HepG2 (cell line): Measurements from ENCODE around the gene SNX24. TPM values are rescaled to one million over a fixed set of nuclear protein-coding genes. Genes with fewer than 3 reads are reported as not detected.

Experiments used
- ATAC-seq: fragments of 200-7000 bp; cut with Tn5 transposase; 3 replicates; pipeline ENCODE4 v1.9.1; 2020; ENCODE audit warnings: mild to moderate bottlenecking, moderate library complexity
- BruUV-seq: library from RNA; stranded (reverse); fragments of 400-500 nt; replicated peaks from 2 replicates; lab custom pipeline; 2021; lab: Mats Ljungman, UMichigan
- CTCF ChIA-PET: fragments of 300-600 bp; formaldehyde crosslinking; extraction: SDS; loops from one replicate; lab custom pipeline; 2021; ENCODE audit warnings: low total read pairs, inconsistent platforms, low intra/inter-chr PET ratio; lab: Yijun Ruan, JAX
- POLR2A ChIA-PET: fragments of 350-600 bp; sonication (Branson Sonifier 250); formaldehyde crosslinking; loops from one replicate; lab custom pipeline; 2020; ENCODE audit warnings: antibody characterized with exemption, inconsistent platforms; lab: Yijun Ruan, JAX
- DNase-seq: peaks from one replicate; pipeline ENCODE4 v3.0.0-alpha.2; 2015; ENCODE audit warnings: low spot score
- FAIRE-seq: peaks from 3 replicates; lab custom pipeline; 2011; peaks lifted over from hg19 to GRCh38; lab: Jason Lieb, UNC
- H2AFZ ChIP-seq: one replicate; pipeline ENCODE4 v1.6.1; 2011; ENCODE audit warnings: low read length, inconsistent platforms
- H3K27ac ChIP-seq: fragments of 300-600 bp; 3 replicates; pipeline ENCODE4 v1.8.0; 2011; ENCODE audit warnings: mixed run types, mild to moderate bottlenecking, mixed read lengths, low read length, inconsistent platforms; ENCODE audit not compliant: insufficient read depth; ENCODE audit errors: extremely low read length
- H3K27me3 ChIP-seq, 2 experiments: fragments of 200-600 bp in 1 of 2; 2 replicates in 1 of 2; 3 replicates in 1 of 2; pipeline versions ENCODE4 v1.6.0 to v1.8.0; 2011; ENCODE audit warnings: low read length in 2 of 2, mild to moderate bottlenecking in 2 of 2, moderate library complexity in 2 of 2, inconsistent platforms in 1 of 2; ENCODE audit not compliant: insufficient read depth in 2 of 2, control insufficient read depth in 1 of 2
- H3K36me3 ChIP-seq, 2 experiments: fragments of 200-600 bp in 1 of 2; replicated peaks in 1 of 2; 2 replicates in 1 of 2; 3 replicates in 1 of 2; pipeline versions ENCODE4 v1.5.1 to v1.8.0; 2011; ENCODE audit warnings: low read length in 2 of 2, inconsistent platforms in 1 of 2; ENCODE audit not compliant: insufficient read depth in 2 of 2, control insufficient read depth in 1 of 2
- H3K4me1 ChIP-seq: 2 replicates; pipeline ENCODE4 v1.5.1; 2012; ENCODE audit warnings: low read length, inconsistent platforms; ENCODE audit not compliant: insufficient read depth
- H3K4me2 ChIP-seq: 2 replicates; pipeline ENCODE4 v1.6.0; 2011; ENCODE audit warnings: low read depth, low read length, inconsistent platforms
- H3K4me3 ChIP-seq, 3 experiments: fragments of 200-600 bp in 1 of 3; sonication (generic), shearing (Covaris generic) in 1 of 3; replicated peaks in 1 of 3; 2 replicates each; pipeline ENCODE4 v1.5.1; 2011 to 2016; ENCODE audit warnings: low read length in 3 of 3, inconsistent platforms in 2 of 3, low read depth in 2 of 3, mild to moderate bottlenecking in 2 of 3, control low read depth in 1 of 3, mixed read lengths in 1 of 3; ENCODE audit not compliant: insufficient read depth in 1 of 3
- H3K79me2 ChIP-seq: one replicate; pipeline ENCODE4 v1.6.1; 2011; ENCODE audit warnings: low read length, inconsistent platforms; ENCODE audit not compliant: insufficient read depth
- H3K9ac ChIP-seq: 2 replicates; pipeline ENCODE4 v1.6.0; 2011; ENCODE audit warnings: mild to moderate bottlenecking, low read depth, low read length, inconsistent platforms; ENCODE audit not compliant: insufficient read depth
- H3K9me3 ChIP-seq: 2 replicates; pipeline ENCODE4 v1.5.1; 2012; ENCODE audit warnings: mild to moderate bottlenecking, low read length
- H4K20me1 ChIP-seq: 2 replicates; pipeline ENCODE4 v1.6.0; 2011; ENCODE audit warnings: inconsistent platforms, mild to moderate bottlenecking, low read length, moderate library complexity; ENCODE audit not compliant: insufficient read depth
- CHCHD3 ChIP-seq: sonication (generic); formaldehyde crosslinking; IDR thresholded peaks from 2 replicates; pipeline ENCODE4 v1.8.0; 2022; ENCODE audit warnings: mild to moderate bottlenecking, missing genetic modification reagents, moderate library complexity
- HDAC2 ChIP-seq: sonication (generic); formaldehyde crosslinking; IDR thresholded peaks from 2 replicates; pipeline ENCODE4 v1.4.0; 2020; ENCODE audit warnings: missing genetic modification reagents
- HES4 ChIP-seq: sonication (generic); formaldehyde crosslinking; IDR thresholded peaks from 2 replicates; pipeline ENCODE4 v1.9.0; 2021; ENCODE audit warnings: mild to moderate bottlenecking, missing genetic modification reagents, borderline replicate concordance
- MEF2D ChIP-seq: sonication (generic); formaldehyde crosslinking; IDR thresholded peaks from 2 replicates; pipeline ENCODE4 v1.5.1; 2020; ENCODE audit warnings: mild to moderate bottlenecking, missing genetic modification reagents
- NBN ChIP-seq: fragments of 450-650 bp; conservative IDR thresholded peaks from 2 replicates; pipeline ENCODE4 v1.6.1; 2017
- POLR2AphosphoS2 ChIP-seq: IDR thresholded peaks from 2 replicates; pipeline ENCODE4 v1.6.1; 2011; ENCODE audit warnings: low read depth, low read length, improper control_type of control experiment
- PTBP1 ChIP-seq: fragments of 200-400 bp; formaldehyde crosslinking; IDR thresholded peaks from 2 replicates; pipeline ENCODE4 v1.6.1; 2018; ENCODE audit warnings: low read length, low read depth; ENCODE audit not compliant: poor library complexity, severe bottlenecking
- RBAK ChIP-seq: sonication (generic); formaldehyde crosslinking; IDR thresholded peaks from 2 replicates; pipeline ENCODE4 v1.5.1; 2020; ENCODE audit warnings: mild to moderate bottlenecking, missing genetic modification reagents
- ZFAT ChIP-seq: sonication (generic); formaldehyde crosslinking; conservative IDR thresholded peaks from 2 replicates; pipeline ENCODE4 v1.8.1; 2023; ENCODE audit warnings: missing genetic modification reagents, inconsistent platforms
- ZFP41 ChIP-seq: sonication (generic); formaldehyde crosslinking; IDR thresholded peaks from 2 replicates; pipeline ENCODE4 v1.4.0; 2020; ENCODE audit warnings: mild to moderate bottlenecking, missing genetic modification reagents, borderline replicate concordance
- ZNF12 ChIP-seq: sonication (generic); formaldehyde crosslinking; IDR thresholded peaks from 2 replicates; pipeline ENCODE4 v1.5.0; 2020; ENCODE audit warnings: missing genetic modification reagents
- ZNF224 ChIP-seq: sonication (generic); formaldehyde crosslinking; IDR thresholded peaks from 2 replicates; pipeline ENCODE4 v1.5.0; 2020; ENCODE audit warnings: mild to moderate bottlenecking, missing genetic modification reagents
- ZNF235 ChIP-seq: sonication (generic); formaldehyde crosslinking; IDR thresholded peaks from 2 replicates; pipeline ENCODE4 v1.8.1; 2023; ENCODE audit warnings: mild to moderate bottlenecking, missing genetic modification reagents, borderline replicate concordance
- ZNF292 ChIP-seq: sonication (generic); formaldehyde crosslinking; IDR thresholded peaks from 2 replicates; pipeline ENCODE4 v1.8.1; 2022; ENCODE audit warnings: mild to moderate bottlenecking, low read depth, missing genetic modification reagents, borderline replicate concordance
- ZNF337 ChIP-seq: sonication (generic); formaldehyde crosslinking; IDR thresholded peaks from 2 replicates; pipeline ENCODE4 v1.5.1; 2020; ENCODE audit warnings: missing genetic modification reagents, low read depth, mild to moderate bottlenecking, borderline replicate concordance
- ZNF33A ChIP-seq: sonication (generic); formaldehyde crosslinking; IDR thresholded peaks from 2 replicates; pipeline ENCODE4 v1.5.1; 2020; ENCODE audit warnings: missing genetic modification reagents, mild to moderate bottlenecking, moderate library complexity, borderline replicate concordance
- ZNF776 ChIP-seq: sonication (generic); formaldehyde crosslinking; IDR thresholded peaks from 2 replicates; pipeline ENCODE4 v1.4.0; 2020; ENCODE audit warnings: mild to moderate bottlenecking, missing genetic modification reagents
- WGBS: methylation state at CpG from one replicate; pipeline ENCODE4 v1.1.6; 2017; ENCODE audit warnings: low lambda C conversion rate; 5-methylcytosine and 5-hydroxymethylcytosine counted together
- in situ Hi-C: cut with HindIII; loops from 2 replicates; pipeline ENCODE4 v1.10.0; 2017; ENCODE audit warnings: low pct_unique_long_range_greater_than_20kb; ENCODE audit not compliant: extremely low pct_ligation_motif_present
- intact Hi-C: fragments of 100-400 bp; cut with micrococcal nuclease; formaldehyde crosslinking; loops from one replicate; pipeline ENCODE4 v1.10.0; 2022; ENCODE audit not compliant: unreplicated experiment
- polyA plus RNA-seq, 8 experiments: library from polyadenylated mRNA; depleted of rRNA in 3 of 8; stranded (reverse) in 7 of 8; unstranded in 1 of 8; fragments of >200 nt; fragmentation: Illumina TruSeq in 4 of 8; extraction: Trizol in 4 of 8; gene quantifications; 2 replicates each; pipeline versions ENCODE4 v1.2.1 to v1.2.3, GENCODE V29; 2011 to 2016; ENCODE audit warnings: low read depth in 4 of 8, missing spikeins in 1 of 8, mixed read lengths in 1 of 8; ENCODE audit not compliant: insufficient read depth in 1 of 8
- total RNA-seq, 5 experiments: library from RNA; depleted of rRNA; stranded (reverse); fragments of >200 nt; fragmentation: Illumina TruSeq; extraction: Trizol; gene quantifications; 2 replicates each; pipeline ENCODE4 v1.2.3, GENCODE V29; 2016; ENCODE audit warnings: low read depth in 1 of 5

SNX24 gene
- total and polyA plus RNA-seq, 2 of the 13 experiments (the other 11 are each of a cell fraction or from before 2014, with no cell fraction given), result 7.2 to 23.7 TPM

DNA sequence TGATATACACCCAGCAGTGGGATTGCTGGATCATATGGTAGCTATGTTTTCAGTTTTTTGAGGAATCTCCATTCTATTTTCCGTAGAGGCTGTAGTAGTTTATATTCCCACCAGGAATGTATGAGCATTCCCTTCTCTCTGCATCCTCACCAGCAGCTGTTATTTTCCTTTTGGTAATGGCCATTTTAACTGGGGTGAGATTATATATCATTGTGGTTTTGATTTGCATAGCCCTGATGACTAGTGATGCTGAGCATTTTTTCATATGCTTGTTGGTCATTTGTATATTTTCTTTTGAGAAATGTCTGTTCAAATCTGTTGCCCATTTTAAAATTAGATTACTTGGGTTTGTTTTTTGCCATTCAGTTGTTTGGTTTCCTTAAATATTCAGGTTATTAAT, 202.3 kb downstream of the SNX24 start:
- H3K27ac ChIP-seq, result no peak overlapping the region
- CTCF ChIA-PET, result no interaction called here
- no peaks in the 10 kb centered on the region for H3K36me3 ChIP-seq
- ATAC-seq (no peak), DNase-seq (no peak), FAIRE-seq (no peak)
- H3K9ac ChIP-seq, result no peak overlapping the region
- H3K79me2 ChIP-seq, result no peaks in the 10 kb centered on the region
- BruUV-seq, result no TSS peak
- no peak overlapping the region for H3K4me2 ChIP-seq
- whole genome bisulfite sequencing, result 6% methylated on average over 1 of the region's 1 CpG
- in situ Hi-C loops (no loop called here), intact Hi-C loops (no loop called here)
- TF ChIP-seq ZNF224 (CRISPR knock-in tag) (no peak), ZNF33A (no peak), ZFP41 (CRISPR knock-in tag) (no peak), ZNF12 (CRISPR knock-in tag) (no peak), MEF2D (CRISPR knock-in tag) (no peak), ZNF776 (CRISPR knock-in tag) (no peak), ZNF292 (no peak), ZNF235 (CRISPR knock-in tag) (no peak), NBN (no peak), HES4 (CRISPR knock-in tag) (no peak), POLR2AphosphoS2 (no peak), ZFAT (no peak), HDAC2 (no peak), PTBP1 (no peak), RBAK (CRISPR knock-in tag) (no peak), CHCHD3 (no peak), ZNF337 (CRISPR knock-in tag) (no peak)
- H3K27me3 ChIP-seq, result no peaks in the 10 kb centered on the region
- H4K20me1 ChIP-seq, result no peaks in the 10 kb centered on the region
- POLR2A ChIA-PET, result no interaction called here
- no peak overlapping the region for H2AFZ ChIP-seq
- H3K4me1 ChIP-seq, result no peaks in the 10 kb centered on the region
- no peaks in the 10 kb centered on the region for H3K9me3 ChIP-seq
- no peak overlapping the region for H3K4me3 ChIP-seq
